NCI-H1417 (cell line): ENCODE measurements around the gene INHBB.

Experiments used
- DNase-seq, 3 experiments: peaks; one replicate each; lab custom pipeline; 2025; lab: John Stamatoyannopoulos, UW

The INHBB gene

DNA sequence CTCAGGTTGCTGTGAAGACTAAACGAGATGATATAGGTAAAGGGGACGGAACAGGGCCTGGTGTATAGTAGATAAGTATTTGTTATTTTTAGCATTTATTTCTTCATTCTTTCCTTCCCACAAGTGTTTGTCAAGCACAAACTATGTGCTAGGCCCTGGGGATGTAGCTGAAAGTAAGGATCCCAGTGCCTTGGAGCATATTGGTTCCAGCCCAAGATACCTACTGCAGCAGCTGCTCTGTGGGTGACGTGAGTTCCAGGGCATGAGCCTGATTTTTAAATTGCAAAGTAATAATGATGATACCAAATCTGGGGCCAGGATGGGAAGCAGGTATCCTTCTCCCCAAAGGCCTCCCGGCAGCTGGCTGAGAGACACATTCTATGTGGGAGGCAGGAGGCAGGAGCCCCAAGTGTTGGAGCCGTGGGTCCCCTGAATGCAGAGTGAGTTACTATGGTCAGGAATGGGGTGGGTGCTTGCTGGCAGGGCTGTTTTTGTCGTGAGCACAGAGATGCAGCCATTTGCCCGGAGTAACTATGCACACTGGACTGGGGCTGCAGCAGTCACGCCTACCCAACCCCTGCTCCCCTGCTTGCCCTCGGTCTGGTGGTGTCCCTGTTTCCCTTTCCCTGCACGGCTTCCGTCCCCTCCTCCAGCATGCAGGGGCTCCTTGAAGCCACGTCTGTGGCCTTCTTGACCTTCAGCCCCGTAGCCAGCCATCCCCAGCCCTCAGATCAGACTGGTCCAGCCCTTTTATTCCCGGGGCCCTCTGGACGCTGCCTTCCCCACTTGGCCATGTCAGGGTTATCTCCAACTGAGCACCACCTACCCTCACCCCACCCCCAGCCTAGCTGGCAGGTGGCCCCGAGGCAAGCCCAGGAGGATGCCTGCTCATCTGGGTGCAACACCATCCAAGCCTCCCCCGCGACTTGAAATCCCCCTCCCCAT lies 52.4 kb downstream of the INHBB start:
- DNase-seq: no peak

DNA sequence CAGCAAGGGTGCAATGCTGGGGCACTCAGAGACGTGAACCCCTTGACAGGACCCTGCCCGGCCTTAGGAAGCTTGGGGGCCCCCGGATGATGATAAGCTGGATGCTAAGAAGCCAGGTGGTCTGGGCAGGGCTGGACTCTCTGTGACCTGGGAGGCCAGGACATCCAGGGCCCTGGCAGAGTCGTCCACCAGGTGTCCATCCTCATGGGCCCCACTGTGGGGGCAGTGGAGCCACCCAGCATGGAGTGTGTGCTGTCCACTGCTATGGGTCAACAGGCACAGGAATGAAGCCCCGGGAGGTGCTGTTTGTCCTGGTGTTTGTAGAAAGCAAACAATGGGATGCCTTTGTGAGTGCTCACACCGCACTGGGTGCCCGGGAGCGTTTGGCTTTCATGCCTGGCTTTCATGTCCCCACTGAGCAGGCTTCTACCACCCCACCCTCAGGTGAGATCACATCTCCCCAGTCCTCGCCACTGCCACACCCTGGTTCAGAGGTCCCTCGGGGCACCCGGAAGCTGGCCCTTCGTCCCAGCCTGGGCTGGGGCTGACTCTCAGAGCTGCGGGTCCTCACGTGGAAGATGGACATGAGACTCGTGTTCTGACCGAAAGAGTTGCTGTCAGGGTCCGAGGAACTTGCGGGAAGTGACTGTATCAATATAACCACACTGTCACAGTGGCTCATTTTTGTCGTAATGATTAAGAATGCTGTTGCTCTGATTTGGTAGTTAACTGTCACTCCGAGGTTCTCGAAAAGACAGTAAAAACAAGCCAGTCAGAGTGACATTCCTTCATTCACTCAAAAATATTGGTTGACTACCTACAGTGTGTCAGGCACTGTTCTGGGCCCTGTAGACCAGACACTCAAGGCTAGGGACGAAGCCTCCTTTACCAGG lies 53.3 kb downstream of the INHBB start:
- no peak for DNase-seq

DNA sequence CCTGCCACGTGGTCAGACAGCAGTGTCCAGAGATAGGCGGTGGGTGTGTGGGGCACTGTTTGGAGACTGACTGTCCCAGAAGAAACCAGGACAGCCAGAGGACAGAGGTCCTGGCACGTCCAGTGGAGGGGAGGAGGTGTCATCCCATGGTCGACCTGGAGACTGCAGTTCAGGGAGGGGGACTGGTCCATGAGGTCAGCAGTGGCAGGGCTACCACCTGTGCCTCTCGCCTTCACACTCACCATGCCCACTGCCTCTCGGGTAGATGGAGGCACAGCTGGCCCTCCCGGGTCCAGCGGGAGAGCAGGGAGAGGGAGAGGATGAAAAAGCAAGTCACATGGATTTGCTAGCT lies 53.9 kb downstream of the INHBB start:
- DNase-seq: no peak

DNA sequence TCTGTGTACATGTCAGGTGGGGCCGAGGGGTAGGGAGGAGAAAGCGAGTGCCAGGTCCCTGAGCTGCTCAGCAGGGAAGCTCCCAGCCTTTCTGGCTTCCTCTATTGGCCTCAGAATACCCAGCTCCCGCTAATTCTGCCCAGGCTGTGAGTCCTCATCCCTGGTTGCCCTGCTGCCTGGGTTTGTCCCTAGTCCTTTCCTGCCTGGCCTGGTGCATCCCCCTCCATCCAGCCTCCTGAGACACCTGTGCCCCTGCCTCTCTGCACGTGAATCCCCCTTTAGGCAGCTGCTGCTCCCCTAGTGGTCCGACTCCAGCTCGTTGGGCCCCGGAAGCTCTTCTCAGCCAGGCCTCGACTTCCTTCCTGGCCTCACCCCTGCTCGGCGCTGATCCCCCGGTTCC lies 54.6 kb downstream of the INHBB start:
- DNase-seq: no peak
